ENCODE results near the gene ANTXRL. TPM values are rescaled to one million over a fixed set of nuclear protein-coding genes. Genes with fewer than 3 reads are reported as not detected.

The ANTXRL gene
- total RNA-seq, 1 donor from 2014 or later = not detected

- no peaks in the 10 kb centered on the region for H3K36me3 ChIP-seq
- intact Hi-C loops (cut with micrococcal nuclease) = loop anchor here (5.0 kb wide), 1 partner anchor 176 kb away; no protein-coding TSS in a partner anchor
- peaks cover 6% of the 10 kb centered on the region for H3K27me3 ChIP-seq (ENCODE audit: low read depth)
- H3K4me3 ChIP-seq = peak overlapping the region; percentile 86
- H3K9me3 ChIP-seq (replicated peaks) = no peaks in the 10 kb centered on the region
- no peak for TF ChIP-seq CTCF (IDR thresholded peaks at IDR 0.05; ENCODE audit: borderline replicate concordance)
- peak overlapping the region; percentile 71 for H3K27ac ChIP-seq (replicated peaks)
- H3K4me1 ChIP-seq = peaks cover 24% of the 10 kb centered on the region
- no peak for DNase-seq
Measured at GRCh38 chr10:46283580-46284285, 3.1 kb upstream of the ANTXRL start.

- H3K4me1 ChIP-seq = peaks cover 24% of the 10 kb centered on the region
- H3K9me3 ChIP-seq (replicated peaks) = no peaks in the 10 kb centered on the region
- H3K27ac ChIP-seq (replicated peaks) = peak overlapping the region; percentile 71
- no peak for TF ChIP-seq CTCF (IDR thresholded peaks at IDR 0.05; ENCODE audit: borderline replicate concordance)
- H3K4me3 ChIP-seq = peak overlapping the region; percentile 86
- H3K36me3 ChIP-seq = no peaks in the 10 kb centered on the region
- peaks cover 6% of the 10 kb centered on the region for H3K27me3 ChIP-seq (ENCODE audit: low read depth)
- intact Hi-C loops (cut with micrococcal nuclease) = loop anchor here (5.0 kb wide), 1 partner anchor 177 kb away; no protein-coding TSS in a partner anchor
- peak; percentile 87 for DNase-seq
Measured at GRCh38 chr10:46284286-46285229, 2.2 kb upstream of the ANTXRL start.

GRCh38 chr10:46285300-46285699 lies 1.5 kb upstream of the ANTXRL start:
- Histone ChIP-seq H3K4me3 (peak overlapping the region; percentile 86), H3K27me3 (ENCODE audit: low read depth) (peaks cover 6% of the 10 kb centered on the region), H3K36me3 (no peaks in the 10 kb centered on the region), H3K9me3 (replicated peaks) (no peaks in the 10 kb centered on the region), H3K4me1 (peaks cover 24% of the 10 kb centered on the region), H3K27ac (replicated peaks) (no peak overlapping the region)
- no peak for TF ChIP-seq CTCF (IDR thresholded peaks at IDR 0.05; ENCODE audit: borderline replicate concordance)
- intact Hi-C loops (cut with micrococcal nuclease) = no loop called here
- DNase-seq = no peak

- H3K27ac ChIP-seq (replicated peaks) = no peak overlapping the region
- intact Hi-C loops (cut with micrococcal nuclease) = no loop called here
- peaks cover 6% of the 10 kb centered on the region for H3K27me3 ChIP-seq (ENCODE audit: low read depth)
- DNase-seq = no peak
- no peak for TF ChIP-seq CTCF (IDR thresholded peaks at IDR 0.05; ENCODE audit: borderline replicate concordance)
- H3K4me3 ChIP-seq = no peak overlapping the region
- H3K4me1 ChIP-seq = peaks cover 24% of the 10 kb centered on the region
- no peaks in the 10 kb centered on the region for H3K9me3 ChIP-seq (replicated peaks)
- no peaks in the 10 kb centered on the region for H3K36me3 ChIP-seq
Measured at GRCh38 chr10:46285966-46286620, 704 bp upstream of the ANTXRL start.

GRCh38 chr10:46287846-46288477 lies 1.2 kb downstream of the ANTXRL start:
- Histone ChIP-seq H3K27me3 (ENCODE audit: low read depth) (peaks cover 4% of the 10 kb centered on the region), H3K27ac (replicated peaks) (no peak overlapping the region), H3K36me3 (no peaks in the 10 kb centered on the region), H3K9me3 (replicated peaks) (no peaks in the 10 kb centered on the region), H3K4me1 (peaks cover 28% of the 10 kb centered on the region), H3K4me3 (no peak overlapping the region)
- intact Hi-C loops (cut with micrococcal nuclease) = no loop called here
- TF ChIP-seq CTCF (IDR thresholded peaks at IDR 0.05; ENCODE audit: borderline replicate concordance) = no peak
- no peak for DNase-seq

All from left ventricle myocardium inferior (tissue), 1 donor.